ENCODE results near the gene CNOT1. TPM values are rescaled to one million over a fixed set of nuclear protein-coding genes. Genes with fewer than 3 reads are reported as not detected.

The CNOT1 gene
- total RNA-seq, 1 donor: 133 TPM

DNA sequence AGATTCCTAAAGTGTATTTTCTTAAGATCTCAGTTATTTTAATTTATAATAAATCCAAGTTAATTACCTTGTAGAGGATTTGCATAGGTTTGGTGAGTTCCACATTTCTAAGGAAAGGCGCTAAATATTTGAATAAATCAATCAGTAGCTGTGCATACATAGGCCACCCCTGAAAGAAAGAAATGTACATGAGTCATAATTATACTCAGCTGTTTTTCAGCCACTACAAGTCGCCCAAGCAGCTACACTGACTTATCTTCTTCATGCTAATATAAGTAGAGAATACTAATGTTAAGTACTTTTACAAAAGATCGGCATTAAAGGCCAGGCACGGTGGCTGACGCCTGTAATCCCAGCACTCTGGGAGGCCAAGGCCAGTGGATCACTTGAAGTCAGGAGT, 99.4 kb downstream of the CNOT1 start:
- DNase-seq (ENCODE audit: low read depth): no peak
- TF ChIP-seq, protein P1, sequence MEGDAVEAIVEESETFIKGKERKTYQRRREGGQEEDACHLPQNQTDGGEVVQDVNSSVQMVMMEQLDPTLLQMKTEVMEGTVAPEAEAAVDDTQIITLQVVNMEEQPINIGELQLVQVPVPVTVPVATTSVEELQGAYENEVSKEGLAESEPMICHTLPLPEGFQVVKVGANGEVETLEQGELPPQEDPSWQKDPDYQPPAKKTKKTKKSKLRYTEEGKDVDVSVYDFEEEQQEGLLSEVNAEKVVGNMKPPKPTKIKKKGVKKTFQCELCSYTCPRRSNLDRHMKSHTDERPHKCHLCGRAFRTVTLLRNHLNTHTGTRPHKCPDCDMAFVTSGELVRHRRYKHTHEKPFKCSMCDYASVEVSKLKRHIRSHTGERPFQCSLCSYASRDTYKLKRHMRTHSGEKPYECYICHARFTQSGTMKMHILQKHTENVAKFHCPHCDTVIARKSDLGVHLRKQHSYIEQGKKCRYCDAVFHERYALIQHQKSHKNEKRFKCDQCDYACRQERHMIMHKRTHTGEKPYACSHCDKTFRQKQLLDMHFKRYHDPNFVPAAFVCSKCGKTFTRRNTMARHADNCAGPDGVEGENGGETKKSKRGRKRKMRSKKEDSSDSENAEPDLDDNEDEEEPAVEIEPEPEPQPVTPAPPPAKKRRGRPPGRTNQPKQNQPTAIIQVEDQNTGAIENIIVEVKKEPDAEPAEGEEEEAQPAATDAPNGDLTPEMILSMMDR (IDR thresholded peaks at IDR 0.05; ENCODE audit: insufficient read depth, low read depth, low read length): no peak

DNA sequence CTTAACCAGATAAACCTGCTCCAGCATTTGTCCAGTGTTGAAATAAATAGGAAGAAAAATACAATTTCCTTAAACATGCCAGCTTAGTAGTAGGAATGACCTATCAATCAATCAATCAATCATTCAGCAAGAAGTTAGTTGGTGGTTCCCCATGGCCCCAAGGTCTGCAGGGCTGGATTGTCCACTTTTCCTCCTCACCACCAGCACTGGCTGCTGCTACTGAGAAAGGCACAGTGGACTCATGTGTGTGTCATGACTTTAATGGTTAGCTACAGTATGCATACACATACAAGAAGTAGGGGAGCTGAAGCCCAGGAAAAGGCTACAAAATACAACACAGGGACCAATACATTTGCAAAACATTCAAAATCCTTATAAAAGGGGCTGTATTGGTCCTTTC, 109.9 kb downstream of the CNOT1 start:
- no peak overlapping the region for H3K4me3 ChIP-seq (ENCODE audit: low read depth, low read length)
- no peak for DNase-seq (ENCODE audit: low read depth)
- TF ChIP-seq, protein P1 (IDR thresholded peaks at IDR 0.05; ENCODE audit: insufficient read depth, low read depth, low read length): no peak

More for the DNA sequence above, 99.4 kb downstream of the CNOT1 start:
- H3K4me3 ChIP-seq (ENCODE audit: low read depth, low read length): no peak overlapping the region

DNA sequence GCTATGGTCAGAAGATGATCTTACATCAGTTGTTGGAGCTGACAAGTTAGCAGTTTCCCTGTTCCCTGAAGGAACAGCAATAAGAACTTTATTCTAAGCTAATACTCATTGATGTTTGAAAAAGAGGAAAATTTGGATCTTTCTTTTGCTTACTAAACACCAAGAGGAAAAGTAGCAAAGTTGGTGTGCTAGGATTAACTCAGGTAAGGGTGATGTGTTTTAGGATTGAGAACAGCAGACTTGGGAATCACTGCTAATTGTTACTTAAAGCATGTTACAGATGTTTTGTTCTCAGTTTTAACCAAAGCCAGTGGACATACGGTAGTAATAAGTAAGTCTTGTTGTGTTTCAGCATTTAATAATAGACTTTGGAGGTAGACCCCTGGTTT, 110.7 kb downstream of the CNOT1 start:
- TF ChIP-seq, protein P1 (IDR thresholded peaks at IDR 0.05; ENCODE audit: insufficient read depth, low read depth, low read length): no peak
- no peak overlapping the region for H3K4me3 ChIP-seq (ENCODE audit: low read depth, low read length)

DNA sequence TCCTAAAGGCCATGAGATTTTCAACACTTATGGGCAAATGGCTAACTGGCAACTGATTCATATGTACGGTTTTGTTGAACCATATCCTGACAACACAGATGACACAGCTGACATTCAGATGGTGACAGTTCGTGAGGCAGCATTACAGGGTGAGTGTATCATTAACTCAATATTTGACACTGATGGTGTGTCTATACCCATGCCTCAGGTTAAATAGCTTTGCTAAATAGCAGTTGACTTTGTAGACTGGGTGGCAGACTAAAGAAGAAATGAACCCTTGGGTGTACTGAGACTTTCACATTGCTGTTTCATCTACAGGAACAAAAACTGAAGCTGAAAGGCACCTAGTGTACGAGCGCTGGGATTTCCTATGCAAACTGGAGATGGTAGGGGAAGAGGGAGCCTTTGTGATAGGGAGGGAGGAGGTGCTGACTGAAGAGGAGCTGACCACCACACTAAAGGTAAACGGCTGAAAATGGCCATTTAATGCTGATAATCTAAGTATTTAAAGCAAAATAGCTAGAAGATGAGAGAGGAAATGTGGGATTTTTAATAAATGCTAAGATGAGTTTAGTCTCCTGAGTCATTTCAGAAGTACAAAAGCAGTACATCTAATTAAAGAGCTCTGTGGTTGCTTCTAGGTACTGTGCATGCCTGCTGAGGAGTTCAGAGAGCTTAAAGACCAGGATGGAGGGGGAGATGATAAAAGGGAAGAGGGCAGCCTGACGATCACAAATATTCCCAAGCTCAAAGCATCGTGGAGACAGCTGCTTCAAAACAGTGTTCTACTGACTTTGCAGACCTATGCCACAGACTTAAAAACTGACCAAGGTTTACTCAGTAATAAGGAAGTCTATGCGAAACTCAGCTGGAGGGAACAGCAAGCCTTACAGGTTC, 111.3 kb downstream of the CNOT1 start:
- DNase-seq (ENCODE audit: low read depth): no peak
- no peak overlapping the region for H3K4me3 ChIP-seq (ENCODE audit: low read depth, low read length)
- TF ChIP-seq, protein P1 (IDR thresholded peaks at IDR 0.05; ENCODE audit: insufficient read depth, low read depth, low read length): no peak

More for the DNA sequence above, 110.7 kb downstream of the CNOT1 start:
- DNase-seq (ENCODE audit: low read depth): no peak

DNA sequence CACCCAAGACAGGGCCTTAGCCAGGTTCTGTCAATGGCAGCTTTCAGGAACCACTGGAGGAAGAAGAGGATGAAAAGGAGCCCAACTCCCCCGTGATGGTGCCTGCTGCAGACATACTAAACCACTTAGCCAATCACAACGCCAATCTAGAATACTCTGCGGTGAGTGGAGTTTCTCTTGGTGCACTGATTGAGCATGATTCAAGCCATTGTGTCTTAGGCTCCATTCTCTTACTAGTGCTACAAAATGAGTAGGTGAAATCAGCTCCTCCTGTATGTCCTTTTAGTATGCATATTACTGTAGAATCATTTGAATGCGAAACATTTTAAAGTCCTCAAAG, 112.9 kb downstream of the CNOT1 start:
- TF ChIP-seq, protein P1 (IDR thresholded peaks at IDR 0.05; ENCODE audit: insufficient read depth, low read depth, low read length): no peak
- DNase-seq (ENCODE audit: low read depth): no peak
- H3K4me3 ChIP-seq (ENCODE audit: low read depth, low read length): no peak overlapping the region

DNA sequence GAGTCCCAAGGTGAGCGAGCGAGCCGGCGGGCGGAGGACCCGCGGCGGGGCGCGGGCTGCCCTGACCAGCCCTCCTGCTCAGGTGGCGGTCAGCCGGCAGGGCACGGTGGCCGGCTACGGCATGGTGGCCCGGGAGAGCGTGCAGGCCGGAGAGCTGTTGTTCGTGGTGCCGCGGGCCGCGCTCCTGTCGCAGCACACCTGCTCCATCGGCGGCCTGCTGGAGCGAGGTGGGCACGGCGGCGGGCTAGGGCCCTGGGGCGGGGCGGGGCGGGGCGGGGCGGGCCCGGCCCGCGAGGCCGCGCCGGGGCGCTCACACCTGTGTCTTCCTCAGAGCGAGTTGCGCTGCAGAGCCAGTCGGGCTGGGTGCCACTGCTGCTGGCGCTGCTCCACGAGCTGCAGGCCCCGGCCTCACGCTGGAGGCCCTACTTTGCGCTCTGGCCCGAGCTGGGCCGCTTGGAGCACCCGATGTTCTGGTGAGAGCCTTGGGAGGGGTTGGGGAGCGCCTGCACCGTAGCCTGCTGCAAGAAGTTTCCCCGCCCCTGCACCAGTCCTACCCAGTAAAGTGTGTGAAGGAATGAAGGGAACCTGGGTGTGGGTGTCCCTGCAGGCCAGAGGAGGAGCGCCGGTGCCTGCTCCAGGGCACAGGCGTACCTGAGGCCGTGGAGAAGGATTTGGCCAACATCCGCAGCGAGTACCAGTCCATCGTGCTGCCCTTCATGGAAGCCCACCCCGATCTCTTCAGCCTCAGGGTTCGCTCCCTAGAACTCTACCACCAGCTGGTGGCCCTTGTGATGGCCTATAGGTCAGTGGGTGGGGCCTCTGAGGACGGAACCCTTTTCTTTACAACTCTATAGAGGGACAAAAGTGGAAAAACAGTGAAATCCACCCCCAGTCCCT, 113.5 kb downstream of the CNOT1 start:
- DNase-seq (ENCODE audit: low read depth): no peak
- H3K4me3 ChIP-seq (ENCODE audit: low read depth, low read length): peak overlapping the region; percentile 66

More for the DNA sequence above, 113.5 kb downstream of the CNOT1 start:
- TF ChIP-seq, protein P1 (IDR thresholded peaks at IDR 0.05; ENCODE audit: insufficient read depth, low read depth, low read length): no peak
